Small intestine (tissue), 7 donors: Measurements from ENCODE around the gene MRPS6. TPM values are rescaled to one million over a fixed set of nuclear protein-coding genes. Genes with fewer than 3 reads are reported as not detected.

Source experiments
- DNase-seq, 2 donors: peaks; one replicate each; pipeline versions ENCODE4 v3.0.0 to v3.0.0-alpha.2; 2013
- FAIRE-seq: peaks from 2 replicates; lab custom pipeline; 2012; peaks lifted over from hg19 to GRCh38; lab: Jason Lieb, UNC
- H3K27ac ChIP-seq, 3 donors: one replicate each; pipeline ENCODE4 v1.5.1; 2013; ENCODE audit warnings: low read length in 2 of 3, mild to moderate bottlenecking in 2 of 3, control low read depth in 1 of 3, inconsistent platforms in 1 of 3, low read depth in 1 of 3, moderate library complexity in 1 of 3
- H3K27me3 ChIP-seq, 3 donors: one replicate each; pipeline ENCODE4 v1.6.1; 2013; ENCODE audit warnings: low read length in 3 of 3, inconsistent platforms in 1 of 3; ENCODE audit not compliant: control insufficient read depth in 3 of 3, insufficient read depth in 3 of 3
- H3K36me3 ChIP-seq, 3 donors: one replicate each; pipeline ENCODE4 v1.6.1; 2013; ENCODE audit warnings: low read length in 3 of 3, inconsistent platforms in 1 of 3, low read depth in 1 of 3, mild to moderate bottlenecking in 1 of 3, moderate library complexity in 1 of 3; ENCODE audit not compliant: control insufficient read depth in 3 of 3, insufficient read depth in 2 of 3
- H3K4me1 ChIP-seq, 3 donors: one replicate each; pipeline ENCODE4 v1.6.1; 2013; ENCODE audit warnings: low read length in 2 of 3, inconsistent platforms in 1 of 3, low read depth in 1 of 3, mild to moderate bottlenecking in 1 of 3, moderate library complexity in 1 of 3; ENCODE audit not compliant: control insufficient read depth in 3 of 3, insufficient read depth in 2 of 3
- H3K4me3 ChIP-seq, 3 donors: one replicate each; pipeline ENCODE4 v1.5.1; 2013; ENCODE audit warnings: low read length in 3 of 3, control low read depth in 1 of 3, inconsistent platforms in 1 of 3, low read depth in 1 of 3, mild to moderate bottlenecking in 1 of 3, moderate library complexity in 1 of 3
- H3K9me3 ChIP-seq, 2 donors: one replicate each; pipeline ENCODE4 v1.6.1; 2013; ENCODE audit warnings: low read depth in 1 of 2, low read length in 1 of 2; ENCODE audit not compliant: control insufficient read depth in 2 of 2, insufficient read depth in 1 of 2
- WGBS, 3 donors: extraction: QIAGEN DNeasy Blood & Tissue Kit; methylation state at CpG; one replicate each; pipeline ENCODE4 v1.1.7; 2013; 5-methylcytosine and 5-hydroxymethylcytosine counted together
- polyA plus RNA-seq, 4 donors: library from polyadenylated mRNA; stranded (reverse) in 3 of 4; unstranded in 1 of 4; fragments of 200-250 nt in 3 of 4; fragments of 120-200 nt in 1 of 4; gene quantifications; one replicate each; pipeline versions ENCODE4 v1.2.1 to v1.2.3, GENCODE V29; 2013
- donor health status: healthy with polysubstance abuse.
- donor health status: control.
- donor health status: control.
- donor health status: Bipolar disorder and iron deficiency.
- donor health status: healthy.

The MRPS6 gene
- polyA plus RNA-seq, 4 donors: 47.0 to 118 (median 58.8) TPM

- no peak overlapping the region for H3K4me3 ChIP-seq
- H3K36me3 ChIP-seq: peaks cover 0 to 8% (median 0%) of the 10 kb centered on the region in 3 donors
- peaks cover 0 to 20% of the 10 kb centered on the region in 2 donors for H3K9me3 ChIP-seq
- WGBS, 3 donors: 92 to 96% (median 95%) methylated on average over 6 of the region's 6 CpGs
- peaks cover 0 to 15% (median 2%) of the 10 kb centered on the region in 3 donors for H3K4me1 ChIP-seq
- H3K27me3 ChIP-seq: no peaks in the 10 kb centered on the region
- DNase-seq (no peak), FAIRE-seq (no peak)
- no peak overlapping the region for H3K27ac ChIP-seq
Observed at GRCh38 chr21:34112316-34113033, 39.1 kb downstream of the MRPS6 start.

- FAIRE-seq (no peak), DNase-seq (no peak)
- Histone ChIP-seq H3K27me3 (no peaks in the 10 kb centered on the region), H3K36me3 (peaks cover 0 to 8% (median 0%) of the 10 kb centered on the region in 3 donors), H3K27ac (no peak overlapping the region), H3K4me3 (no peak overlapping the region), H3K4me1 (peaks cover 0 to 16% (median 2%) of the 10 kb centered on the region in 3 donors), H3K9me3 (peaks cover 0 to 21% of the 10 kb centered on the region in 2 donors)
- WGBS, 3 donors: 35 to 64% (median 60%) methylated on average over 2 of the region's 2 CpGs
Observed at GRCh38 chr21:34113842-34114241, 40.5 kb downstream of the MRPS6 start.

- Histone ChIP-seq H3K9me3 (peaks cover 0 to 21% of the 10 kb centered on the region in 2 donors), H3K4me1 (peaks cover 0 to 16% (median 2%) of the 10 kb centered on the region in 3 donors), H3K36me3 (peaks cover 0 to 6% (median 0%) of the 10 kb centered on the region in 3 donors), H3K4me3 (no peak overlapping the region), H3K27me3 (no peaks in the 10 kb centered on the region), H3K27ac (peak overlapping the region in 1 of 3 donors; percentile 36)
- FAIRE-seq (no peak), DNase-seq (no peak)
- 90 to 100% (median 93%) methylated on average over 1 of the region's 1 CpG for WGBS, 3 donors
Observed at GRCh38 chr21:34115160-34115559, 41.8 kb downstream of the MRPS6 start.

GRCh38 chr21:34116569-34116968, 43.2 kb downstream of the MRPS6 start:
- Histone ChIP-seq H3K4me1 (peaks cover 0 to 13% (median 2%) of the 10 kb centered on the region in 3 donors), H3K4me3 (no peak overlapping the region), H3K27ac (peak overlapping the region in 2 of 3 donors; percentile 2 to 72), H3K27me3 (no peaks in the 10 kb centered on the region), H3K36me3 (peaks cover 0 to 4% (median 0%) of the 10 kb centered on the region in 3 donors), H3K9me3 (peaks cover 0 to 21% of the 10 kb centered on the region in 2 donors)
- WGBS, 3 donors: 29 to 62% (median 44%) methylated on average over 3 of the region's 3 CpGs
- DNase-seq: peak; percentile 82 to 93
- FAIRE-seq: no peak

GRCh38 chr21:34120867-34121266, 47.5 kb downstream of the MRPS6 start:
- 89 to 96% (median 91%) methylated on average over 2 of the region's 2 CpGs for WGBS, 3 donors
- Histone ChIP-seq H3K27me3 (no peaks in the 10 kb centered on the region), H3K4me1 (peaks cover 0 to 9% (median 0%) of the 10 kb centered on the region in 3 donors), H3K36me3 (peaks cover 0 to 13% (median 0%) of the 10 kb centered on the region in 3 donors), H3K27ac (no peak overlapping the region), H3K4me3 (no peak overlapping the region), H3K9me3 (peaks cover 0 to 15% of the 10 kb centered on the region in 2 donors)
- no peak for FAIRE-seq
- DNase-seq: no peak

GRCh38 chr21:34122047-34122446, 48.7 kb downstream of the MRPS6 start:
- 74 to 89% (median 83%) methylated on average over 2 of the region's 2 CpGs for WGBS, 3 donors

GRCh38 chr21:34123609-34124008, 50.2 kb downstream of the MRPS6 start:
- 93 to 95% (median 94%) methylated on average over 8 of the region's 8 CpGs for WGBS, 3 donors
- DNase-seq (no peak), FAIRE-seq (no peak)
- H3K27me3 ChIP-seq: no peaks in the 10 kb centered on the region
- H3K27ac ChIP-seq: no peak overlapping the region
- H3K9me3 ChIP-seq: peaks cover 0 to 3% of the 10 kb centered on the region in 2 donors
- H3K36me3 ChIP-seq: peaks cover 2 to 27% (median 4%) of the 10 kb centered on the region in 3 donors
- H3K4me1 ChIP-seq: peaks cover 0 to under 1% (median 0%) of the 10 kb centered on the region in 3 donors
- no peak overlapping the region for H3K4me3 ChIP-seq

More at GRCh38 chr21:34122047-34122446, 48.7 kb downstream of the MRPS6 start:
- Histone ChIP-seq H3K4me1 (peaks cover 0 to 5% (median 0%) of the 10 kb centered on the region in 3 donors), H3K9me3 (peaks cover 0 to 9% of the 10 kb centered on the region in 2 donors), H3K4me3 (no peak overlapping the region), H3K27ac (no peak overlapping the region), H3K36me3 (peaks cover under 1 to 21% (median 4%) of the 10 kb centered on the region in 3 donors), H3K27me3 (no peaks in the 10 kb centered on the region)
- FAIRE-seq (no peak), DNase-seq (no peak)

GRCh38 chr21:34126269-34126668, 52.9 kb downstream of the MRPS6 start:
- Histone ChIP-seq H3K27ac (no peak overlapping the region), H3K9me3 (peaks cover 0 to 3% of the 10 kb centered on the region in 2 donors), H3K27me3 (no peaks in the 10 kb centered on the region), H3K4me1 (peaks cover 0 to 14% (median 5%) of the 10 kb centered on the region in 3 donors), H3K4me3 (no peak overlapping the region), H3K36me3 (peaks cover 2 to 38% (median 4%) of the 10 kb centered on the region in 3 donors)
- WGBS, 3 donors: 91 to 94% (median 93%) methylated on average over 10 of the region's 10 CpGs
- DNase-seq (no peak), FAIRE-seq (no peak)
